ENCODE measurements around the gene PLCB1. TPM values are rescaled to one million over a fixed set of nuclear protein-coding genes. Genes with fewer than 3 reads are reported as not detected.

Gene PLCB1
- total RNA-seq, 1 experiment from 2014 or later, result 4.4 TPM

GRCh38 chr20:8914421-8914820 is 782.4 kb downstream of the PLCB1 start:
- CTCF ChIA-PET, result no interaction called here
- ATAC-seq, result no peak
- no peaks in the 10 kb centered on the region for H3F3A ChIP-seq (ENCODE audit: low read length, unreplicated experiment)
- no peaks in the 10 kb centered on the region for H3K79me2 ChIP-seq (ENCODE audit: low read length)
- TF ChIP-seq EZH2 (IDR thresholded peaks at IDR 0.05; ENCODE audit: low read length, unreplicated experiment) (no peak), CTCF (conservative IDR thresholded peaks at IDR 0.05; ENCODE audit: low read depth, low read length) (no peak), EZH2phosphoT487 (IDR thresholded peaks at IDR 0.05; ENCODE audit: borderline replicate concordance, low read length) (no peak)
- H3K9me2 ChIP-seq (replicated peaks; ENCODE audit: low read length), result no peaks in the 10 kb centered on the region
- no peak overlapping the region for H3K4me3 ChIP-seq (ENCODE audit: low read length)
- no peak overlapping the region for H3K4me2 ChIP-seq (ENCODE audit: low read length)
- intact Hi-C loops (cut with micrococcal nuclease), result no loop called here
- H4K20me1 ChIP-seq (ENCODE audit: low read length), result no peaks in the 10 kb centered on the region
- no peaks in the 10 kb centered on the region for H3K9me3 ChIP-seq (ENCODE audit: low read length)
- no TSS peak for BruUV-seq (replicated peaks)
- H3K27me3 ChIP-seq (ENCODE audit: low read length), result no peaks in the 10 kb centered on the region
- H3K27ac ChIP-seq (ENCODE audit: low read length), result no peak overlapping the region
- no peak for DNase-seq
- no peak overlapping the region for H2AFZ ChIP-seq (ENCODE audit: low read length)
- no peaks in the 10 kb centered on the region for H3K36me3 ChIP-seq (ENCODE audit: low read depth, low read length)
- H3K9ac ChIP-seq (ENCODE audit: low read length), result no peak overlapping the region
- POLR2A ChIA-PET (ENCODE audit: unreplicated experiment), result no interaction called here
- H3K4me1 ChIP-seq (ENCODE audit: insufficient read depth, low read length), result no peaks in the 10 kb centered on the region

- no peaks in the 10 kb centered on the region for H3K79me2 ChIP-seq (ENCODE audit: low read length)
- H3K36me3 ChIP-seq (ENCODE audit: low read depth, low read length), result no peaks in the 10 kb centered on the region
- no peak overlapping the region for H3K4me3 ChIP-seq (ENCODE audit: low read length)
- H3K27ac ChIP-seq (ENCODE audit: low read length), result no peak overlapping the region
- ChIA-PET CTCF (no interaction called here), POLR2A (ENCODE audit: unreplicated experiment) (no interaction called here)
- no peak for TF ChIP-seq CTCF (conservative IDR thresholded peaks at IDR 0.05; ENCODE audit: low read depth, low read length)
- no peak for TF ChIP-seq EZH2phosphoT487 (IDR thresholded peaks at IDR 0.05; ENCODE audit: borderline replicate concordance, low read length)
- TF ChIP-seq EZH2 (IDR thresholded peaks at IDR 0.05; ENCODE audit: low read length, unreplicated experiment), result no peak
- H3K4me1 ChIP-seq (ENCODE audit: insufficient read depth, low read length), result no peaks in the 10 kb centered on the region
- no peaks in the 10 kb centered on the region for H3K27me3 ChIP-seq (ENCODE audit: low read length)
- DNase-seq, result no peak
- no peaks in the 10 kb centered on the region for H3F3A ChIP-seq (ENCODE audit: low read length, unreplicated experiment)
- no peak overlapping the region for H3K4me2 ChIP-seq (ENCODE audit: low read length)
- H2AFZ ChIP-seq (ENCODE audit: low read length), result no peak overlapping the region
- no peaks in the 10 kb centered on the region for H3K9me2 ChIP-seq (replicated peaks; ENCODE audit: low read length)
- intact Hi-C loops (cut with micrococcal nuclease), result no loop called here
- BruUV-seq (replicated peaks), result no TSS peak
- no peak for ATAC-seq
- H4K20me1 ChIP-seq (ENCODE audit: low read length), result no peaks in the 10 kb centered on the region
- no peak overlapping the region for H3K9ac ChIP-seq (ENCODE audit: low read length)
- H3K9me3 ChIP-seq (ENCODE audit: low read length), result no peaks in the 10 kb centered on the region
Observed at GRCh38 chr20:8917084-8917483, 785.0 kb downstream of the PLCB1 start.

- no peaks in the 10 kb centered on the region for H3K79me2 ChIP-seq (ENCODE audit: low read length)
Observed at GRCh38 chr20:8918145-8918544, 786.1 kb downstream of the PLCB1 start.

More at GRCh38 chr20:8918145-8918544, 786.1 kb downstream of the PLCB1 start:
- Histone ChIP-seq H3K4me2 (ENCODE audit: low read length) (no peak overlapping the region), H2AFZ (ENCODE audit: low read length) (no peak overlapping the region), H3K9me2 (replicated peaks; ENCODE audit: low read length) (no peaks in the 10 kb centered on the region), H3K36me3 (ENCODE audit: low read depth, low read length) (no peaks in the 10 kb centered on the region), H3K4me1 (ENCODE audit: insufficient read depth, low read length) (no peaks in the 10 kb centered on the region), H3K9me3 (ENCODE audit: low read length) (no peaks in the 10 kb centered on the region), H3F3A (ENCODE audit: low read length, unreplicated experiment) (no peaks in the 10 kb centered on the region), H3K27me3 (ENCODE audit: low read length) (no peaks in the 10 kb centered on the region), H3K27ac (ENCODE audit: low read length) (no peak overlapping the region), H3K4me3 (ENCODE audit: low read length) (no peak overlapping the region), H3K9ac (ENCODE audit: low read length) (no peak overlapping the region), H4K20me1 (ENCODE audit: low read length) (no peaks in the 10 kb centered on the region)
- BruUV-seq (replicated peaks), result no TSS peak
- no peak for TF ChIP-seq EZH2phosphoT487 (IDR thresholded peaks at IDR 0.05; ENCODE audit: borderline replicate concordance, low read length)
- no peak for TF ChIP-seq EZH2 (IDR thresholded peaks at IDR 0.05; ENCODE audit: low read length, unreplicated experiment)
- TF ChIP-seq CTCF (conservative IDR thresholded peaks at IDR 0.05; ENCODE audit: low read depth, low read length), result no peak
- DNase-seq, result no peak
- CTCF ChIA-PET, result no interaction called here
- intact Hi-C loops (cut with micrococcal nuclease), result no loop called here
- no peak for ATAC-seq
- POLR2A ChIA-PET (ENCODE audit: unreplicated experiment), result no interaction called here

Measured in PC-3 (cell line).